ENCODE results near the gene CYTL1. TPM values are rescaled to one million over a fixed set of nuclear protein-coding genes. Genes with fewer than 3 reads are reported as not detected.

The CYTL1 gene
- total RNA-seq, 2 donors from 2014 or later, result 2.2 to 3.7 TPM

DNA sequence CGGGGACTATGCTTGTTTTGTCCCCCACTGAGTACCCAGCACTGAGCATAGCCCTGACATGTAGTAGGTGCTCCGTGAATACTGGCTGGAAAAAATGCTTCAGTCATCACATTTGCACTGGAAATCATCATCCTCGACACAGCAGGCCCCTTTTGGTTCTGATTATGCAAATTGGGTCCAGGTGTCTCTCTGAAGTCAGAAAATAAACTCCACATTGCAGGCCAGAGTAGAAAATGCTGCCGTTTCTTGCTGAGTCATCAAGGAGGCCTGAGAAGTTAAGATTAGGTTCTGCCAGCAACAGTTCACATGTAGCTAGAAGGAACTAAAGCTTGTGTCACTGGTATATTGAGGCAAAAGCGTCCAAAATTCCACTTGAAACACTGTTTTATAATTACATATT lies 17.0 kb upstream of the CYTL1 start:
- Histone ChIP-seq H3K27me3 (ENCODE audit: control insufficient read depth, insufficient read depth, low read length, poor library complexity, severe bottlenecking) (no peaks in the 10 kb centered on the region), H3K36me3 (ENCODE audit: control insufficient read depth, insufficient read depth, low read length) (no peaks in the 10 kb centered on the region), H3K4me1 (ENCODE audit: control insufficient read depth, insufficient read depth, low read length) (no peaks in the 10 kb centered on the region), H3K4me3 (ENCODE audit: low read length) (no peak overlapping the region), H3K9ac (ENCODE audit: extremely low read depth, low read length, poor library complexity, severe bottlenecking) (no peak overlapping the region), H3K27ac (ENCODE audit: low read depth, low read length) (no peak overlapping the region), H3K9me3 (ENCODE audit: control insufficient read depth, low read length) (no peaks in the 10 kb centered on the region)
- DNase-seq, result no peak
- no peaks in the 10 kb centered on the region for H3K36me3 Mint-ChIP-seq (ENCODE audit: low read depth)
- no peaks in the 10 kb centered on the region for H3K9me3 Mint-ChIP-seq
- 79 to 95% methylated on average over 4 of the region's 5 CpGs for WGBS, 2 experiments (ENCODE audit: insufficient coverage in 1 of 2, insufficient read length in 1 of 2)
- no peak overlapping the region for H3K27ac Mint-ChIP-seq
- H3K27me3 Mint-ChIP-seq (ENCODE audit: insufficient read depth), result no peaks in the 10 kb centered on the region
- TF ChIP-seq, protein P1, sequence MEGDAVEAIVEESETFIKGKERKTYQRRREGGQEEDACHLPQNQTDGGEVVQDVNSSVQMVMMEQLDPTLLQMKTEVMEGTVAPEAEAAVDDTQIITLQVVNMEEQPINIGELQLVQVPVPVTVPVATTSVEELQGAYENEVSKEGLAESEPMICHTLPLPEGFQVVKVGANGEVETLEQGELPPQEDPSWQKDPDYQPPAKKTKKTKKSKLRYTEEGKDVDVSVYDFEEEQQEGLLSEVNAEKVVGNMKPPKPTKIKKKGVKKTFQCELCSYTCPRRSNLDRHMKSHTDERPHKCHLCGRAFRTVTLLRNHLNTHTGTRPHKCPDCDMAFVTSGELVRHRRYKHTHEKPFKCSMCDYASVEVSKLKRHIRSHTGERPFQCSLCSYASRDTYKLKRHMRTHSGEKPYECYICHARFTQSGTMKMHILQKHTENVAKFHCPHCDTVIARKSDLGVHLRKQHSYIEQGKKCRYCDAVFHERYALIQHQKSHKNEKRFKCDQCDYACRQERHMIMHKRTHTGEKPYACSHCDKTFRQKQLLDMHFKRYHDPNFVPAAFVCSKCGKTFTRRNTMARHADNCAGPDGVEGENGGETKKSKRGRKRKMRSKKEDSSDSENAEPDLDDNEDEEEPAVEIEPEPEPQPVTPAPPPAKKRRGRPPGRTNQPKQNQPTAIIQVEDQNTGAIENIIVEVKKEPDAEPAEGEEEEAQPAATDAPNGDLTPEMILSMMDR (conservative IDR thresholded peaks at IDR 0.05), result no peak
- H3K4me1 Mint-ChIP-seq, result peaks cover 3% of the 10 kb centered on the region
- no peak overlapping the region for H3K4me3 Mint-ChIP-seq

DNA sequence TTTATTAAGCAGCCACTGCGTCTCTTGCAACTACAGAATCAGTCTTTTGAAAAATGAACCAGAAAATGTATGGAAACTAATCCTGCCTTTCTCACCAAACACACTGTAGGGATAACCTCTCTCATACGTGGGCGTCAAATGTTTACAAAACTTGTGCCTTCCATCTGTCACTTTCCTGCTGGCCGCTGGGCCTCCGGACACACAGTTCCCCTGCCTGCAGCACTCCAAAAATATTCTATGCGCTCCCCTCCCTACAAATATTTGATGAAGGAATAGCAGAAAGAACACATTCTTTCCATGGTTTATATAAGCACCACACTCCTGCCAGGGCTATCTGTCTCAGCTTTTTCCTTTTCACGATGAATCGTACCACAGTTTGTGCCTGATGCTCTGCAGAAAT lies 14.9 kb upstream of the CYTL1 start:
- TF ChIP-seq, protein P1 (conservative IDR thresholded peaks at IDR 0.05), result no peak
- no peak overlapping the region for H3K4me3 Mint-ChIP-seq
- no peaks in the 10 kb centered on the region for H3K27me3 ChIP-seq (ENCODE audit: control insufficient read depth, insufficient read depth, low read length, poor library complexity, severe bottlenecking)
- H3K9ac ChIP-seq (ENCODE audit: extremely low read depth, low read length, poor library complexity, severe bottlenecking), result no peak overlapping the region
- 90 to 91% methylated on average over 7 to 8 of the region's 8 CpGs for WGBS, 2 experiments (ENCODE audit: insufficient coverage in 1 of 2, insufficient read length in 1 of 2)
- no peak overlapping the region for H3K27ac Mint-ChIP-seq
- no peak for DNase-seq
- no peaks in the 10 kb centered on the region for H3K9me3 Mint-ChIP-seq
- H3K4me1 Mint-ChIP-seq, result peaks cover 3% of the 10 kb centered on the region
- H3K36me3 ChIP-seq (ENCODE audit: control insufficient read depth, insufficient read depth, low read length), result no peaks in the 10 kb centered on the region
- H3K4me3 ChIP-seq (ENCODE audit: low read length), result no peak overlapping the region
- no peaks in the 10 kb centered on the region for H3K36me3 Mint-ChIP-seq (ENCODE audit: low read depth)
- H3K27me3 Mint-ChIP-seq (ENCODE audit: insufficient read depth), result no peaks in the 10 kb centered on the region
- H3K4me1 ChIP-seq (ENCODE audit: control insufficient read depth, insufficient read depth, low read length), result no peaks in the 10 kb centered on the region
- H3K27ac ChIP-seq (ENCODE audit: low read depth, low read length), result peak overlapping the region; percentile 4
- no peaks in the 10 kb centered on the region for H3K9me3 ChIP-seq (ENCODE audit: control insufficient read depth, low read length)

DNA sequence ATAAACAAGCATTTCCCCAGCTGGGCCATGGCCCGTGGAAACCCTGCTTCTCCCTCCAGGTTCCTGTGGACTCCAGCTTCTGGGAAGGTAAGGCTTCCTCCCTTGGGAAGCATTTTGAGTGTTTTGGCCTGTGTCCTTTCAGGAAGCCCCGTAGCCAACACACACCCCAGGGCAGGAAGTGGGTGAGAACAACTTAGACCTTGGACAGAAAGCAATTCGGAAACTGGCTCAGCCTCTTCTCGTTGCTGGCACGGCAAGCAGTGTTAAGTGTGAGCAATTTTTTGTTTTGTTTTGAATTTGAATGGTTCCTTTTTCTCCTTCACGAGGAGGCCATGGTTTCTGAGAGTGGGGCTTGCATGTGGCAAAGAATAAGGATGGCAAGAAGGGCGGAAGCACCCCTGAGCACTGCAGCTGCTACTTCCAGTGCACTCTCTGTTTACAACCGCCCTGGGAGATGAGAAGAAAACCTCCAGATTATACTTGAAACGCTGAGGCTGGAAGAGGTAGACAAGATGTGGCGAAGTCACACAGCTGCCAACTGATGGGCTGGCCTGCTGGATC lies 14.1 kb upstream of the CYTL1 start:
- TF ChIP-seq, protein P1 (conservative IDR thresholded peaks at IDR 0.05), result no peak
- no peak for DNase-seq
- H3K36me3 ChIP-seq (ENCODE audit: control insufficient read depth, insufficient read depth, low read length), result no peaks in the 10 kb centered on the region
- WGBS, 2 experiments (ENCODE audit: insufficient coverage in 1 of 2, insufficient read length in 1 of 2), result 93% methylated on average over 10 of the region's 10 CpGs
- H3K4me3 ChIP-seq (ENCODE audit: low read length), result no peak overlapping the region
- no peaks in the 10 kb centered on the region for H3K9me3 ChIP-seq (ENCODE audit: control insufficient read depth, low read length)
- no peaks in the 10 kb centered on the region for H3K9me3 Mint-ChIP-seq
- H3K27me3 Mint-ChIP-seq (ENCODE audit: insufficient read depth), result no peaks in the 10 kb centered on the region
- H3K9ac ChIP-seq (ENCODE audit: extremely low read depth, low read length, poor library complexity, severe bottlenecking), result no peak overlapping the region
- H3K4me1 Mint-ChIP-seq, result peaks cover 3% of the 10 kb centered on the region
- no peaks in the 10 kb centered on the region for H3K27me3 ChIP-seq (ENCODE audit: control insufficient read depth, insufficient read depth, low read length, poor library complexity, severe bottlenecking)
- no peak overlapping the region for H3K4me3 Mint-ChIP-seq
- no peak overlapping the region for H3K27ac ChIP-seq (ENCODE audit: low read depth, low read length)
- no peaks in the 10 kb centered on the region for H3K36me3 Mint-ChIP-seq (ENCODE audit: low read depth)
- H3K27ac Mint-ChIP-seq, result no peak overlapping the region
- no peaks in the 10 kb centered on the region for H3K4me1 ChIP-seq (ENCODE audit: control insufficient read depth, insufficient read depth, low read length)
